Astrocyte of the hippocampus (primary cell): ENCODE results near the gene MCC.
A peak's percentile ranks its signal among the peaks of the same experiment; 100 is the strongest.

ENCODE experiments used
- DNase-seq: peaks from one replicate; pipeline ENCODE4 v3.0.0; 2011; ENCODE audit warnings: low read depth, low spot score

Gene MCC

DNA sequence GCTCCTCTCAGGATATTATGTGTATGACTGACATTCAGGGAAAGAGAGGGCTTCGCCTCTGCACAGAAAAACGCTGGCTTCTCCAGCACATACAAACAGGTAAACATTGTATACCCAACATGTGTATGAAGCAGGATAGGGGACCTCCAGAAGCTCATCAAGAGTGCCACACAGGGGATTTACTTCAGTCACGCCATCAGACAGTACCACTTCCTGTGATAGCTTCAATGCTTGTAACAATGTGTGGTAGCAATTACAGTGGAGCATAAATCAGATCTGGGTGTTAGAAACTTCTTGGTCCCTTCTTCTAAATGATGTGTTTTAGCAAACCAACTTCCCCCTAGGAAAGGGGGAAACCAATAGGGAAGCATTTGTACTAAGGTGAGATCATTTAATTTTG, 214.3 kb downstream of the MCC start:
- DNase-seq: no peak

DNA sequence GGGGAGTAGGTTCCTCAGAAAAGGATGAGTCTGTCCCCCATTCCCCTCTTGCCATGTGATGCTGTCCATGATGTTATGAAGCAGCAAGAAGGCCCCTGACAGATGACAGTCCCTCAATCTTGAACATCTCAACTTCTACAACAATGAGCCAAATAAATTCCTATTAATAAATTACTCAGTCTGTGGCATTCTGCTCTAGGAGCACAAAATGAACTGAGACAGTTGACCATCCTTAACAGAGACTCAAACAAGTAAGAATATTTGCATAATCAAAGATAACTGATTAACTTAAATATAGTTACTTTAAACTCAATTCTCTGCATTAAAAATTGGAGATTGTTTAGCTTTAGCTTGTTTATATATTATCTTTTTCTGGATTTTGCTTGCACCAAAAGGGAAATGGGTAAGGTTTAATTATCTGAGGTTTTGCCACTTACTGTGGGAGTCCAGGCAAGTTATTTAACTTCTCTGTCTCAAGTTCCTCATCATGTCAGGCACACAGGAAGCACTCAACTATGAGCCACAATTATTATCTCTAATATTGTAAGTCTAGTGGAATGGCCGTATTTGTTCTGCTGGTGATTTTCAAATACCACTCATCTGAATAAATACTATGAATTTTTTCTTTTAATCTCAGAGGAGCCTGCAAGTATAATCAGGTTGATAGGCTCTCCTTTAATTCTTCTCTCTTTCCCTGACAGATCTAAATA, 216.4 kb downstream of the MCC start:
- DNase-seq: no peak

DNA sequence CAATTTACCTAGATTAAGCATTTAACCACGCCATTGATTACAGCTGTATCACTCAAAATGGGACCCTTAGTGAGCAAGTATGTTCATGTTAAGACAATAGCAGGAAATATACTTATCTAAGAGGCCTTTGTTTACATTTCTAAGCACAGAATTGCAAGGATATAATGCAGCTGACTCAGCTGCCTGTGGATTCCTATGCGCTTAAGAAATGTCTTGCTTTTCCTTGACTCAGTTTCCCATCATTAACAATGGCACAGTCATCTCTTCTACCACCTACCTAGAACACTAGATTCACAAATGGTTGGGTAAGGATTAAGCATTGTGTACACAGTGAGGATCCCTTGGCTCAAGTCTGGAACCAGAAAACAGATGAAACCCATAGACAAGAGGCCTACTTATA, 217.2 kb downstream of the MCC start:
- peak; percentile 26 for DNase-seq

DNA sequence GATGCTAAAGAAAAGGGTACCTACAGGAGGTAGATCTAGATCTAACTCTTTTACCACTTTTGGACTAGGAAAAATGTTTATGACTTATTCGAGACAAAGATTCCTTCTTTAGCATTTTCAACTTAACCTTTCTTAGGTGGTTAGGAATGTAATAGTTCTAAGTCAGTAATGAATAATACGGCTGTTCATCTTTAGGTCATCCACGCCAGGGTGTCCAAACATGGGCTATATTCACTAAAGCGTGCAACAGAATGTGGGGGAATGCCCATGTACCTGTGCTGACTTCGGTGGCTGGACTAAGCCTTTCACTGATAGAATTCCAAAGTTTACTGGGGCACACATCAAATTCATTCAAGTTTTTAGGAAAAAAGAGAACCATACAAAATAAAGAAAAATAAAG, 218.2 kb downstream of the MCC start:
- DNase-seq: no peak

DNA sequence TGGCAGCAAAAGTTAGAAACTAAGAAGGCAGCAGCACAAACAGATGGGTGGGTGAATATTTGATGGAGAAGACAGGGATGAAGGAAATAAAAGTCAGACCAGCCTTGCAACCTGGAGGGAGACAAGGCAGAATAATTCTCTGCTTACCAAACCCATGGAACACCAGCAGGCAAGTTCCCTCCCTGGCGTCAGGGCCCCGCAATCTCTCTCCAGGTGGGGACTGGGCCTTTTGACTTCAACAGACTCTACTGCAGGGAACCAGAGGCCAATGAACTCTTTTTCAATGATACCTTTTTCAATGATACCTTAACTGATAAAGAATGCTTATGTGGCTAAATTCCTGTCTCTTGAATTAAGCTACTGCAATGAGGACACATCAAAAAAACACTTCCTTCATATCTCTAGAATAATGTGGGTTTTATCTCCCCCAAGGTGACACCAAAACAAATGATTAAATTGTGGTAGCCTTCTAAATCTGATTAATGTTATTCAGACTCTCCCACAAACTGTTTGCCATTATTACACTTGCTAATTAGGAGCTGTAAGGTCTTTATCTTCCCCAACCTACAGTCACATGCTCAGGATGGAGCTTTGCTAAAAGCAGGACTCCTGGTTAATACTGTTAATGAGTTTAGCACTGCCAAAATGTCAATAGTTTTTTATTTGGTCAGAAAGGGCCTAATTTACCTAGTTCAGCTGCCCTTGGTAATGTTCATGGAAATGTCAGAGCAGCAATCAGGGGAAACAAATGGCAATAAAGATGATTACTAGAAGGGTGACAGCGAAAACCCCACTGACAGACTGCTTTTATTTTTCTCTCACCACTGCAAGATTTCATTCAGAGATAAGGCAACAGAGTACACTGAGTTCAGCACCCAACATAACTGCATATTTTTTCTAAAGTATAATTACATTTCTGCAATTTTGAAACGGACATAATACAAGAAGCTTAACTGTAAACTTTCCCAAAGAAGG, 218.9 kb downstream of the MCC start:
- DNase-seq: no peak

DNA sequence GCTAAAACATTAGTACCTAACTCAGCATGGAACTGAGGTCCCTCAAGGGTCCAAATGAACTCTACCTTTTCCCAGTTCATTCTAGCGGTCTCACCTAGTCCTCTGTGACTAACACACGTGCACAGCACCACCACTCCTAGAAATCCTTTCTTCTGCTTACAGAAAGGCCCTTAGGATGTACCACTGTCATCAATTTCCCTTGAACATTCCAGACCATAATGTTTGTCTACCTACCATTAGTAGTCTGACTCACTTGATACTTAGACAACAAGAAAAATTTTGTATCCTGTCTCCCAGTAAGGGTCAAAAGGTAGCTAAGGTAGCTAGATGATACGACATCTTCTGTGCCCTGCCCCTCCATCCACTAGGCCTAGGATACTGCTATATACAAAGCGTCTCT, 220.0 kb downstream of the MCC start:
- DNase-seq: no peak

DNA sequence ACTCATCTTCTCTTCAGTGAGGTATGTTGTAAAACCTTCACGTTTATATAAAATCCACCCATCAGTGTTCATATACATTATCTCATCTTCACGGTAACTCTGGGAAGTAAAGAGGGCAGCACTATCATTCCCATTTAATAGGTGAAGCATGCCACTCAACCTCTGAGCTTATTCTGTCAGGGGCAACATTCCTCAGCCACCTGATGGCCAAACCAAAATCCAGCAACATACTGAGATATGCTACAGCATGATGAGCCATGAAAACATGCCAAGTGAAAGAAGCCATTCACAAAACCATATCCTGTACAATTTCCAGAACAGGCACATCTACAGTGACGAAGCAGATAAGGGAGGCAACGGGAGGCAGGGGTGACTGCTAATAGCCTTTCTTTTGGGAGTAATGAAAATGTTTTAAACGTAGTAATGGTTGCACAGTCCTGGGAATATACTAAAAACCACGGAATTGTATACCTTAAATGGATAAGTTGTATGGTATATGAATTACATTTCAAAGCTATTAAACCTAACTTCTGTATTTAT, 220.8 kb downstream of the MCC start:
- no peak for DNase-seq

DNA sequence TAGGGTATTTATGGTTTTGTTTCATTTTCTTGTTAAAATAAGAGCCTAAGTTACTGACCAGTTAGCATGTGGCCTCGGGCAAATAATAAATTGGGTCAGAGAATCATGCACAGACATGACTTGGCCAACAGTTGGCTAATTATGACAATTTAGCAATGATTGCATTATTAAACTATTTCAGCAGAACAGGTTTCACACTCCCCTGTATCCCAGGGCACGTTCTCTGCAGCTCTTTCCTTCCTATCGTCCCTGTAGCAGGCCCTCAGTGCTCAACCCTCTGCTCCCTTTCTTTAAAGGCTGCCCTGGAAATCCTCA, 221.4 kb downstream of the MCC start:
- no peak for DNase-seq

DNA sequence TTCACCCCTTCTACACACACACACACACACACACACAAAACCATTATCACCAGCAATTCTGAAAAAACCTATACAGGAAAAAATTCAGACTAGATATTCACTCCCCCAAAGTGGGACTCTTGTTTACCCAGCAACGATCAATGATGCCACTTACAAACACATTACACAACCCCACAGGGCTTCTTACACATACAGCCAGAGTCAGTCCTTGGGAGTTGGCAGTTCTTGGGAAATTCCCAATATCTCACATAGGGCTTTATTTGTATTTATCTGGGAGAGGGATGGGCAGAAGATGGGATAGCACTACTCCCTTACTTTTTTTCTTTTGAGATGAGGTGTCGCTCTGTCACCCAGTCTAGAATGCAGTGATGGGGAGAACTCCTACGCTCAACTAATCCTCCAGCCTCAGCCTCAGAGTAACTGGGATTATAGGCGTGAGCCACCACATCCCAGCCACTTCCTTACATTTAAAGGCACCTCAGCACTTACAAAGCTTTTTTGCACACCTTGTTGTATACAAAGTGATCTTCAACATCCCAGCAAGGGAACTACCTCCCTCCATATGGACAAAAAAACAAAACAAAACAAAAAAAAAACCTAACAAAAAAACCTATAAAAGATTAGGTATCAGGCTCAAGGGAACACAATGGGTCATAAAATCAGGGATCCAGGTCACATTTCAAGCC, 221.9 kb downstream of the MCC start:
- no peak for DNase-seq

DNA sequence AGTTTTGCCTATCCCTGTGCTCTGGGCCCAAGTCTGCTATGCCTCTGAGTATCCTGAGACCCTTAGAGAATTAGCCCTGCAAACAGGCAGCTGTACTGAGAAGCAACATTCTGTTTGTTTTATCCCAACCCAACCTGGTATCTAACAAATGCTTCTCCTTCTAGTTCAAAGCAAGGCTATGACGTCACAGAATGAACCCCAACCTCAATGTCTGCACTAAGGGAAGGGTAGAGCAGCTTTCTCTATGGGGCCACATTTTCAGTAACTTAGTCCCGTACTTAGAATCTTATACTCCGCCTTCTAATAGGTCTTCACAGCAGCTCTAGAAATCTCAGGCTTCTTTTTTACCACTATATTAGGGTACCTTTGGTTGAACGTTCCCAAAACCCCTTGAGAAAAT, 223.1 kb downstream of the MCC start:
- no peak for DNase-seq

DNA sequence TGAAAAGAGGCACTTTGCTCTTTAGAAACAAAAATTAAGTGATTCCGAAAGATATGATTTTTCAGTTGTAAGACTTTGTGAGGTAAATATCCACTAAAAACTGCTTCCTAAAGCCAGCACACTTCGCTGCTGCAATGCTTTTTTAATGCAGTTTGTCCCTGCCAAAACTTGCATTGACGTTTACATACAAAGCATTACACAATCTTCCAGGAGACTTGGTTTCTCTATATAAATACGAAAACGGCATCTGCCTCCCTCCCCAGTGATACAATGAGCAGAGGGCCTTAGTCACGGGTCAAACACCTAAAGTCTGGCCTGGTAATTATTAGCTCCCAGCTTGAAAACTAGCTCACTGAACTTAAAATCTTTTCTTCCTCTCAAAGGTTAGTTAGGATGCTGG, 224.2 kb downstream of the MCC start:
- DNase-seq: no peak

DNA sequence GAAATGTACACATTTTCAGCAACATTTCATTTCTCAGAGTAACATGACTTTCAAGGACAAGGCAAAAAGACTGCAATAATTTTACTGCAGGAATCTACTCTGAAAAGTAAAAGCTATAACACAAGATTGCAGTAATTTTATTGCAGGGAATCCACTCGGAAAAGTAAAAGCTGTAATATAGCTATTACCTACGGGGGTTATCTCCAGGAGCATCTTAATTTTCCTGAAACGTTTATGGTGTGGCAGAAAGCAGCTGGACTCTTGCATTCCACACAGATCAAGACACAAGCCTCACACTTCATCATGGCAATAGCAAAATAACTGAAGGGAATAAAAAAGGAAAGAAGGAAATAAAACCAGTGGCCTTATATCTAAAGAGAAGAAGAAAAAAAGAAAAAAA, 224.7 kb downstream of the MCC start:
- DNase-seq: no peak

DNA sequence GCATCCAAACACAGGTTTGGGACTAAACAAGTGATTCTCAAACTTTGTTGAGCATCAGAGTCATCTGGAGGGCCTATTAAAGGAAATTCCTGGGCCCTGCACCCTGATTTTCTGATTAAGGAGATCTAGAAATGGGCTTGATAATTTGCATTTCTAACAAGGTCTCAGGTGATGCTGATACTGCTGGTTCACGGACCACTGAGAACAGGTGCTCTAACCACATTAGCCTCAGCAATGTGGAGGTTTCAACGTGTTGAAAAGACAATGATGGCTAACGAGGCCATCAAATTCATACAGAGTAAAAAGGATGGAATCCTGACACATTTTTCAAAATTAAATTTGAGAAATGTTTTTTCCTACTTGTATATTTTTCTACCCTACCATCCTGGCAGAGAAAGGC, 225.6 kb downstream of the MCC start:
- no peak for DNase-seq

DNA sequence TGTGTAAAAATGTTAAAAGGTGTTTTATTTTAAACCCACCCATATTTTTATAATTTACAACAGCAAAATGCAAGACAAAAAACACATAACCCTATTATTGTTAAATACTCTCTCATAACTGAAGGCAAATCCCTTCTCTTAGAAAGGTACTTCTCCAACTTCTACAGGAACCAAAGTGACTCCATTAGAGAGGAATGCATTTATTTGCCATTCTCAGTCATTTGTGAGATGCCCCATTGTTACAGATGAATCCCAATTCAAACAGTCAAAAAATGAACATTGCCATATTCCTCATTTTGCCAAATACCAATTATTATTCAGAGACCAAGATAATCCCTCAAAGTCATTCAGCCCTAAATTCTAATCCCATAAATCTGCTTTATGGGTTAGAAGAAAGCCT, 229.2 kb downstream of the MCC start:
- DNase-seq: no peak

DNA sequence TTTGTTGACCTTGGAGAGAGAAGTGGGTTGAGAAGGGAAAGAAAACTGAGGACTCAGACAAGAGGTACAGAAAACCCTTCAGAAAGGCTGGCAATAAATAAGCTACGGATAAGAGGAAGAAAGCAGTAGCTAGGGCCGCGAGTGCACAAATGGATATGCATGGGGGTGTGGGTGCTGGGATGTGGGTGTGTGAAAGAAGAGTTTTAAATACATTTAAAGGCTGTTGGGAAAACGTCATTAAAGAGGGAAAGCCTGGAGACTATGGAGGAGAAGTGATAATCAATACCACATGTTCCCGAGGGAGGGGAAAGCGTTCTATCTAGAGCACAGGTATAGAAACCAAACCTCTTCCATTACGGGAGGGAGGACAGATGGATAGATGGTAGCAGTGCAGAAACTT, 230.7 kb downstream of the MCC start:
- DNase-seq: no peak

DNA sequence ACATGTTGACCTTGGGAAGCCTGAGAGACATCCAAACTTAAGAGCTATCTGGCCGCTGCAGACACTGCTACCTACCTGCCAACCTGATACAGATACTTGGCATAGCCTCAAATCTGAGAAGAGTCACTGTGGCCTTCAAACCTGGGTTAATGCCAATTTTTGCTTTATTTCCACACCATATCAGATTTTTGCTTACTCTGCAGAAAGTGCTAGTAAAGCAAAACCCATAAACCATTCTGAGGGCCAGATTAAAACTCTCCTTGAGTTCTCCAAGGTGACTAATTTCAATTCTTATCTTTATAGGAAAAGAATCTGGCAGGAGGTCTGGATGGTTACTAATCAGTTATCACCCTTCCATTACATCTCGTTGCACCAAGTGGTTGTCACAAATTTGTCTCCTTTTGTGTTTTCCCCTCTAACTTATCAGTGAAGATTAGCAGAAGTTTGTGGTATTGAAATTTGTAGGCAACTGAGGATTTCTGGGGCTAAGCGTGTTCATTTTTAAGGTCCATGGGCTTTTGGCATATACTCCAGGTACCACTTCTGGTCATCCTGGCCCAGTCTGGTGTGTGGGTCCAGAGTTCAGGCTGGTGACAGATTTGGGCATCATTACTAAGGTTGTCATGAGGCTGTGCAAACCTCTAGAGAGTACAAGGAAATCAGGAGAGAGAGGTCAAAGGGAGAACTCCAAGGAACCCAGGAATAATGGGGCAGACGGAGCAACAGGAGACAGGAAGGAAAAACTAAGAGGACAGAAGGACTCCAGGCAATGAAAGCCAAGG, 231.4 kb downstream of the MCC start:
- DNase-seq: no peak

DNA sequence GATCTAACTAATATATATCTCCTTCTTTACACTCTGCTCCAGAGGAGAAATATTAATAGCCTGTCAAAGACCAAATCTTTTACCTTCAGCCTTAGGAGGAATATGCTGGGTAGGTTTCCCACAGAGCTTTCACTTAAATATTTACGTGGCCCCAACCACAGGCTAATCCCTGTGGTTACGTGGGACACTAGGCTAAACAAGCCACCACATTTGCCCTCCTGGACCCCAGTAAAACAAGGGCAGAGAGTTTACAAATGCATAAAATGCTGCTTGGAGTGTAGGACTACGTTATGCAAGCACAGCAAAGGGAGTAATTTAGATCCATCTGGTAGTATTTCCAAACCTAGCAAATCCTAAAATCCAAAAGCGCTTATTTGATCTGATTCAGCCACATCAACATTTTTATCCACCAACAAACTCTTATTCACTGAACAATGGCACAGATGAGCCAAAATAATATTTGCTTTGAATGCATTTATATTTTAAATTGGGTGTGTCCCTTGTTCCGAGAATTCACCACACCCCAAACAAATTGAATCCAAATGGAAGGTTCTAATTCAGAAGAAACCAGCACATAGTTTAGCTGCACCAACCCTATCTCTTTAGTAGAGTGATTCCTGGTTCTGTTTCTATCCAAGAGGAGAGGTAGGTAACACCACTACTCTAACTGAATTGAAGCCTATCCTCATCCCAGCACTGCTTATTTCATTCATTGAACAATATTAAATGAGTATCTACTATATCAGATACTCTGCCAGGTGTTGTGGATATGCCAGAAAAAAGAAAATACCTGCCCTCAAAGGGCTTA, 232.5 kb downstream of the MCC start:
- DNase-seq: peak; percentile 26

DNA sequence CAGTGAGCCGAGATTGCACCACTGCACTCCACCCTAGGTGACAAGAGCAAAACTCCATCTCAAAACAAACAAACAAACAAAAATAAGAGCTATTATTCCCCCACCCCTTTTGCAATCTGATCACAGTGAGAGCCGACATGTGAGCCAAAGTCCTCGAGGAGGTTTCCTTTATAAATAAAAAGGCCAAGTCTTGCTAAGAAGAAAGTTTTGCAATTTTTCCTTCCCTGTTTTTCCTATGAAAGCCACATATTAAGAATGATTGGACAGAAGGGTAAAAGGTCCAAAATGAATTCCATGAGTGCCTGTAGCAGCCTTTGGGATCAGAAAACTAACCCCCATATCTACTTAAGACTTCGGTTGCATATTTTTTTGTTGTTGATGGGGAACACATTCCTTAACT, 233.1 kb downstream of the MCC start:
- DNase-seq: no peak

DNA sequence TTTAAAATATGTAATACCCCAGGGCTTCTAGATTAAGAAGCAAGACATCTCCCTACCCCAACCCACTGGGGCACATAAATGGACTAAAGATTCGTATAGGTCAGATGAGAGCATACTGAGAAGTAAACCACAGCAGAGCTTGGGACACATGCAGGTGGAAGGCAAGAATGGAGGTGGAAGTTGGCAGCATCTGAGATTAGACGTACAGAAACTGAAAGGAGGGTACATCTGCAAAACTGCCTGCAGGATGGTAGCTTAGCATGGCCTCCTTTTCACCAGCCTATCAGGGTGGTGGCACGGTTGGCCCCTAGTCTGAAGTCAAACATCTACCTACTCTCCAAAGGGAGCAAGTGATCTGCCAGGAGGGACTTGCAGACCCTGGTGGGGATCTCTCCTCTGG, 235.2 kb downstream of the MCC start:
- no peak for DNase-seq

DNA sequence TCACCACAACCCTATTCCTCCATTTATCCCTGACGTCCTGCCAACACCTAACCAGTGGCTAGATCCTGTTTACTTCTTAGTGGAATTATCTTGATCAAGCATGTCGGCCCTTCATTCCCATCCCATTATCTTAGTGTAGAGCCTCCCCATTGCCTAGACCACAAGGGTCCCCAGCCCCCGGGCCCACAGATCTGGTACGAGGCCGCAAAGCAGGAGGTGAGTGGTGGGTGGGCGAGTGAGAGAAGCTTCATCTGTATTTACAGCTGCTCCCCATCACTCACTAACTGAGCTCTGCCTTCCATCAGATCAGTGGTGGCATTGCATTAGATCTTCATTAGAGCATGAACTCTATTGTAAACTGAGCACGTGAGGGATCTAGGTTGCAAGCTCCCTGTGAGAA, 236.2 kb downstream of the MCC start:
- no peak for DNase-seq
